T1000 (cell line): Measurements from ENCODE around the gene CCDC24.

Source experiments
- DNase-seq: peaks from one replicate; lab custom pipeline; 2025; ENCODE audit warnings: mixed read lengths; lab: John Stamatoyannopoulos, UW

CCDC24 gene

GRCh38 chr1:44025816-44026215, 34.4 kb downstream of the CCDC24 start:
- DNase-seq, result no peak

- no peak for DNase-seq
Observed at GRCh38 chr1:44027320-44027719, 35.9 kb downstream of the CCDC24 start.

- DNase-seq, result no peak
Observed at GRCh38 chr1:44029260-44029910, 38.0 kb downstream of the CCDC24 start.

- DNase-seq, result peak; percentile 85
Observed at GRCh38 chr1:44029911-44030604, 38.7 kb downstream of the CCDC24 start.

- DNase-seq, result peak; percentile 30
Observed at GRCh38 chr1:44030605-44031251, 39.3 kb downstream of the CCDC24 start.

GRCh38 chr1:44031252-44032169, 40.1 kb downstream of the CCDC24 start, which contains the start of gene SLC6A9:
Gene SLC6A9, minus strand, starts transcription at chr1:44031462. Its CDS starts 7,185 bp downstream, at chr1:44024277.
- DNase-seq, result no peak

GRCh38 chr1:44032170-44032790, 40.9 kb downstream of the CCDC24 start:
- DNase-seq, result no peak

- no peak for DNase-seq
Observed at GRCh38 chr1:44033041-44033575, 41.7 kb downstream of the CCDC24 start.

- DNase-seq, result no peak
Observed at GRCh38 chr1:44033756-44034155, 42.4 kb downstream of the CCDC24 start.

GRCh38 chr1:44034423-44034822, 43.0 kb downstream of the CCDC24 start:
- DNase-seq, result no peak

GRCh38 chr1:44034976-44035716, 43.7 kb downstream of the CCDC24 start:
- DNase-seq, result no peak

GRCh38 chr1:44035726-44036408, 44.5 kb downstream of the CCDC24 start:
- DNase-seq, result no peak

GRCh38 chr1:44036409-44037139, 45.2 kb downstream of the CCDC24 start:
- peak; percentile 55 for DNase-seq

- DNase-seq, result no peak
Observed at GRCh38 chr1:44037154-44037553, 45.8 kb downstream of the CCDC24 start.

GRCh38 chr1:44038876-44039657, 47.7 kb downstream of the CCDC24 start:
- no peak for DNase-seq

GRCh38 chr1:44040418-44040817, 49.0 kb downstream of the CCDC24 start:
- no peak for DNase-seq

- DNase-seq, result no peak
Observed at GRCh38 chr1:44040846-44041245, 49.4 kb downstream of the CCDC24 start.
